HG03135 (cell line): ENCODE data around the gene FUT3.
A peak's percentile ranks its signal among the peaks of the same experiment; 100 is the strongest.

Source experiments
- ATAC-seq: cut with Tn5 transposase; IDR thresholded peaks from one replicate; pipeline ENCODE4 v1.9.1; 2021; ENCODE audit warnings: mild to moderate bottlenecking, moderate library complexity; ENCODE audit not compliant: unreplicated experiment

The FUT3 gene

DNA sequence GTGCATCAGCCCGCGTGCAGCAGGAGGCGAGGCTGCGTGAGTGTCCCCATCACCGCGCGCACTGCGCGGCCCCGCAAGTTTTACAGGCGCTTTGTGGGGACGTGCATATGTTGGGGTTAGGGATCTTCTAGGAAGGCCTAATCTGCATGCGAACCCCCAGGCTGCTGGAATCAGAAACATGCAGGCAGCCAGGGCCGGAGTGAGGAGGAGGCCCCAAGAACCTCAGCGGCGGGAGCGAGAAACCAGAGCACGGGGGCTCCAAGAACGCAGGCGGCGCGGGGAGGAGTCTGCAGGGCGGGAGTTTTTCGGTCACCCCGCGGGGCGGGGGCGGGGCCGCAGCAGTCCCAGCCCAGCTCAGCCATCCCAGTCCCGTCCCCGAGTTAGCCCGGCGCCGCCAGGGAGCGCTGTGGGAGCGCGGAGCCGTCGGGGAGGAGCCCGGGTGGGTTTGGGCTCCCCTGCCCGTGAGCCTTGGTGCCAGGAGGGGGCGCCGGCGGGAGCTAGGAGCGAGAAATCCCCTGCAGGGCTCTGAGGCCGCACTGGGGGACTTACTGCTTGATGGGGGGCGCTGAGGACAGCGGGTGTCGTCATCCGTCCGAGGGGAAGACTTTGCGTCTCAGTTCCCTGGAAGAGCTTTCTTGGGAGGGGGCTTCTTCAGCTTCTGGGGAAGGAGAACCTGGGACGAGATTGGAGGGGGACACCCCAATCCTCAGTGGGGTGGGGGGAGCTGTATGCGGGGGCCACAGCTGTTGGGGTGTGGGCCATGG is 47.3 kb downstream of the FUT3 start:
- ATAC-seq: peak; percentile 86

DNA sequence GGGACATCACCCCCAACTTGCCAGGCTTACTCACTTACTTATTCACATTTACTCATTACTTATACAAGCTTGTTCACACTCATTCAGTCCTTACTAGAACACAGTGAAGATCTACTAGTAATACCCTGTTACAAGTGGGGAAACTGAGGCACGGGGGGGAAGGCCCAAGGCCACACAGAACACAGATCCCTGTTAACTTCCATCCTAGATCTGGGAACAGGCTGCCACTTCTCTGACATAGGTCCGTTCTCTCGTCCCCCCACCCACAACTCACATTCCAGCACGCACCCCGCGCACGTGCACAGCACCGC is 47.9 kb downstream of the FUT3 start:
- no peak for ATAC-seq

GRCh38 chr19:5801796-5802619 is 49.2 kb downstream of the FUT3 start:
- no peak for ATAC-seq

DNA sequence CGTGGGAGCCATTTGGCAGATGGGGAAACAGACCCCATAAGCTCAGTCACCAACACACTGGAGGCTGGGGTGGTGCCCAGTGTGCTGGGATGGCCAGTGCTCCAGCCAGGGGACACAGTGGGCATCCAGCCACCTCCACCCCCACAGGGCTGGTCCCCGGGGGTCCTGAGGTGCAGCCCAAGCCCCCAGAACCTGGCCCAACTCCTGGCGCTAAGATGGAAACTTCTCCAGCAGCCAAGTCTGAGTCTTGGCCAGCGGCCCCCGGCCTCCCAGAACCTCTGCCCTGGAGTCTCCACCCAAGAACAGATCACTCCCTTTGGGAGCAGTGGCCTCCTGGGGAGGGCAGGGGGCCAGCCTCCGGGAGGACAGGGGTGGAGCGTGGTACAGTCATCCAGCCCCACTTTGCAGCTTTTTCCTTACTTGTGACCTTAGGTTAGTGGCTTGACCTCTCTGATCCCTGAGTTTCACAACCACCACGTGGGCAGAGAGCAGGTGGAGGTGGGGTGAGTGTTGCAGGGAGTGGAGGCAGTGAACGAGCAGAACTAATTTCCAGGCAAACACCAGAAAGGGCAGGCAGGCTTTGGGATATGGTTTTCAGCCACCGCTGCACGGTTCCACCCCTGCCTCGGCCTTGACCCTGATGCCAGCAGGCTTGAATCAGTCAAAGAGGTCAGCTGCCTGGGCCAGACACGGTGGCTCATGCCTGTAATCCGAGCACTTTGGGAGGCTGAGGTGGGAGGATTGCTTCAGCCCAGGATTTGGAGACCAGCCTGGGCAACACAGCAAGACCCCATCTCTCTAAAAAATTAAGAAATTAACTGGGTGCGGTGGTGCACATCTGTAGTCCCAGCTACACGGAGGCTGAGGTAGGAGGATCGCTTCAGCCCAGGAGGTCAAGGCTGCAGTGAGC is 50.6 kb downstream of the FUT3 start:
- ATAC-seq: no peak

GRCh38 chr19:5799247-5800241 is 51.7 kb downstream of the FUT3 start:
- ATAC-seq: no peak

GRCh38 chr19:5798244-5798643 is 53.0 kb downstream of the FUT3 start:
- ATAC-seq: no peak

GRCh38 chr19:5795382-5795919 is 55.8 kb downstream of the FUT3 start:
- ATAC-seq: no peak

DNA sequence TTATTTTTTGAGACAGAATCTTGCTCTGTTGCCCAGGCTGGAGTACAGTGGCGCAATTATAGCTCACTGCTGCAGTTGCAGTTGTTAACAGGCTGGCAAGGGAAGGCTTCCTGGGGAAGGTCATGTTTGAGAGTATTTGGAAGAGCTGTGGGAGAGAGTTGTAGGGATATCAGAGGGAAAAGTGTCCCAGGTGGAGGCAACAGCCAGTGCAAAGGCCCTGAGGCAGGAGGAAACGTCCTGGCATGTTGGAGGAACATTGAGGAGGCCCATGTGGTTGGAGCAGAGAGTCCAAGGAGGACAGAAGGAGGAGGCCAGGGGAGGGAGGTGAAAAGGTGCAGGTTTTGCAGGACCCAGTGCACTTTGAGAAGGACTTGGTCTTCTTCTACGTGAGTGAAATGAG is 58.1 kb downstream of the FUT3 start:
- no peak for ATAC-seq
